ENCODE data around the gene OPCML.

The OPCML gene

DNA sequence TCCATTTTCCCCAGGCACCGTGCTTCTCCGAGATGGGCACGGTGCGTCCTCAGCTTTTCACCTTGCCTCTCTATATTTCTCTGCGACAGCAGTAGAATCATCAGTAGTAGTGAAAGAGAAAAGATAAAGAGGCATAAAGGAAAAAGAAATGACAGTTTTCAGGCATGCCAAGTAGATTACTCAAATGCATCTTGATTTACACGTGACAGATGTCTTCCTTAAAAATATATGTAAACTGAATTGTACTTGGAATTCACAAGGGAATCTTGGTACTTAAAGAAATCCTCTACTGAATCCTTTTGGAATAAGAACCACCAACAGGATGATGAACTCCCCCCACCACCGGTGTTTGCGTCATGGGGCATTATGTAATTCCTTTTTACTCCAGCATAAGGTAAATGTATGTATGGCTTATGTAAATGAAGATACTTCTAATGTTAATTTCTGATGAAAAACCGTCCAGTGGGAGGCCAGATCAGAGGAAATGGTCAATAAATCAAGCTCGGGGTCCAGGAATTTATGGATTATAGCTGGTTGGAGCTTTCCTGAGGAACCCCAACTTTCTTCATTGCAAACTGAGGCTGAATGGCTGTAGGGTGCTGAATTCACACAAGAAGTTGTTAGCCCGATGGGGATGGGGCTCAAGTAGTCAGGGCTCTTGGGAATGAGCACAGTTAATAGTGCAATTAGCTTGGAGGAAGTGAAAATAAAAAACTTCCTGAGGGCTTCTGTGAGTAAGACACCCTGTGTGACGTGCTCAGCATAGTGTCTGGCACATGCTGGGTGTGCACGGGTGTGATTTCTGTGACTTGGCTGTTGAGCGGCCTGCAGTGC, 630.4 kb downstream of the OPCML start:
- Mint-ChIP-seq H3K27me3 (no peaks in the 10 kb centered on the region), H3K9me3 (peaks cover 2% of the 10 kb centered on the region), H3K4me3 (no peak overlapping the region), H3K36me3 (ENCODE audit: low read depth) (no peaks in the 10 kb centered on the region), H3K4me1 (ENCODE audit: low read depth) (no peaks in the 10 kb centered on the region), H3K27ac (no peak overlapping the region)
- intact Hi-C loops (cut with micrococcal nuclease), result no loop called here

DNA sequence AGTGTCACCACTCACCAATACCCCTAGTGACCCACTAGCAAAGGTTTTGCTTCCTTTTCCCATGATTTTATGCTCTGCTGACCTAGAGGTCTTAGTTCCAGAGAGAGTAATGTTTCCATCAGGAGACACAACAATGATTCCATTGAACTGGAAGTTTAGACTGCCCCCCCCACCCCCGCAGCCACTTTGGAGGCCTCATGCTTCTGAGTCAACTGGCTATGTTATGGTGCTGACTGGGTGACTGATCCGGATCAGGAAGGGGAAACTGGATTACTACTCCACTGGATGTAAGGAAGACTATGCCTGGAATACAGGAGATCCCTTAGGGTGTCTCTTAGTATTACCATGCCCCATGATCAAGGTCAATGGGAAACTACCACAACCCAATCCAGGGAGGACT, 633.6 kb downstream of the OPCML start:
- Mint-ChIP-seq H3K4me1 (ENCODE audit: low read depth) (no peaks in the 10 kb centered on the region), H3K27ac (no peak overlapping the region), H3K27me3 (no peaks in the 10 kb centered on the region), H3K9me3 (no peaks in the 10 kb centered on the region), H3K36me3 (ENCODE audit: low read depth) (no peaks in the 10 kb centered on the region), H3K4me3 (no peak overlapping the region)
- intact Hi-C loops (cut with micrococcal nuclease), result no loop called here

DNA sequence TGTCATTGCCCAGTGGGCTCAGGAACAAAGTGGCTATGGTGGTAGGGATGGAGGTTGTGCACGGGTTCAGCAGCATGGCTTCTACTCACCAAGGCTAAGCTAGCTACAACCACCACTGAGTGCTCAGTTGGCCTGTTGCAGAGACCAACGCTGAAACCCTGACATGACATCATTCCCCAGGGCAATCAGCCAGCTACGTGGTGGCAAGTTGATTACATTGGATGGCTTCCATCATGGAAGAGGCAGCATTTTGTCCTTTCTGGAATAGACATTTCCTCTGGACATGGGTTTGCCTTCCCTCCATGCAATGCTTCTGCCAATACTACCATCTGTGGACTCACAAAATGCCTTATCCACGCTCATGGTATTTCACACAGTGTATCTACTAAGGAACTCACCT, 634.3 kb downstream of the OPCML start:
- Mint-ChIP-seq H3K36me3 (ENCODE audit: low read depth) (no peaks in the 10 kb centered on the region), H3K9me3 (no peaks in the 10 kb centered on the region), H3K4me1 (ENCODE audit: low read depth) (no peaks in the 10 kb centered on the region), H3K27ac (no peak overlapping the region), H3K27me3 (no peaks in the 10 kb centered on the region), H3K4me3 (no peak overlapping the region)
- intact Hi-C loops (cut with micrococcal nuclease), result no loop called here

DNA sequence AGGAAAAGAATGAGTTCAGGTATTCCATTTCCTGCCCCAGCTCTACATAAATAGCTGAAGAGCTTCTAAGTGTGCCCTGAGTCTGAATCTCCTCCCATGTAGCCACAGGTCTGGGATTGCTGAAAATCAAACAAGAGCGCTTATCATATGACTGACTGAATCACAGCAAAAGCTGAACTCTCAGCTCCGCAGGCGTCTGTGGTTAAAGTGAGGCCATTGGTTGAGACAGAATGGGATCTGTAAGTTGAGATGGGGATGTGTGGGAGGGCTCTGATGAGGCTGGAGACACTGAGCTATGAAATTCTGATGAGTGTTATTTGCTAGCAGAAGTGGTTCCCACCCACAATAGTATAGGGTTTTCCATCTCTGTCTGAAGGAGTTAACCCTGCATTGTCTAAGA, 637.0 kb downstream of the OPCML start:
- Mint-ChIP-seq H3K4me1 (ENCODE audit: low read depth) (no peaks in the 10 kb centered on the region), H3K4me3 (no peak overlapping the region), H3K27me3 (no peaks in the 10 kb centered on the region), H3K27ac (no peak overlapping the region), H3K36me3 (ENCODE audit: low read depth) (no peaks in the 10 kb centered on the region), H3K9me3 (no peaks in the 10 kb centered on the region)
- intact Hi-C loops (cut with micrococcal nuclease), result no loop called here

DNA sequence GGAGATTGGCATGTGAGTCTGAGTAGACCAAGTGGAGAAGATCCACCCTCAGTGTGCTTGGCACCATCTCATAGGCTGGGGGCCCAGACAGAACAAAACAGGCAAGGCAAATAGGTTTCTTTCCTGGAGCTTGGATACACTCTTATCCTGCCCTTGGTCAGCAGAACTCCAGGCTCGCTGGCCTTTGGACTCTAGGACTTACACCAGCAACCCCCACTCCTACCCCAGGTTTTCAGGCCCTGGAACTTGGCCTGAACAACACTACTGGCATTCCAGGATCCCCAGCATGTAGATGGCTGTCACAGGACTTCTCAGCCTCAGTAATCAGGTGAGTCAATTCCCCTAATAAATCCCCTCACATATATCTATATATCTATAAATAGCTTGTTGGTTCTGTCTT, 637.7 kb downstream of the OPCML start:
- H3K27me3 Mint-ChIP-seq, result no peaks in the 10 kb centered on the region
- no peaks in the 10 kb centered on the region for H3K4me1 Mint-ChIP-seq (ENCODE audit: low read depth)
- no peak overlapping the region for H3K4me3 Mint-ChIP-seq
- no peaks in the 10 kb centered on the region for H3K36me3 Mint-ChIP-seq (ENCODE audit: low read depth)
- intact Hi-C loops (cut with micrococcal nuclease), result no loop called here
- no peak overlapping the region for H3K27ac Mint-ChIP-seq
- no peaks in the 10 kb centered on the region for H3K9me3 Mint-ChIP-seq

DNA sequence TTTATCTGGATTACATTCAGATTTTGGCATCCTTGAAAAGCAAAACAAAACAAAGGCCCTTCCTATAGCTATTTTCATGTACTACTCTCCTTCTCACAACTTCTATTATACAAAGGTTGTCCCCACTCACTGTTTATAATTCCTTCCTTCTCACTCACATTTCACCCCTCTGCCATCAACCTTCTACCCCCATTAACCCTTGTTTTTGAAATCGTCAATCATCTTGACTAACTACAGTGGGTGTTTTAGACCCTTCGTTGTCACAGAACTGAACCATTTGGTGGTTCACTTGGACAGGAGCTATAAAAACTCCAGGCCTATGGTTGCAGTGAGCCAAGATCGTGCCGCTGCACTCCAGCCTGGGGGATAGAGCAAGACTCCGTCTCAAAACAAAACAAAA, 639.4 kb downstream of the OPCML start:
- H3K4me3 Mint-ChIP-seq, result no peak overlapping the region

DNA sequence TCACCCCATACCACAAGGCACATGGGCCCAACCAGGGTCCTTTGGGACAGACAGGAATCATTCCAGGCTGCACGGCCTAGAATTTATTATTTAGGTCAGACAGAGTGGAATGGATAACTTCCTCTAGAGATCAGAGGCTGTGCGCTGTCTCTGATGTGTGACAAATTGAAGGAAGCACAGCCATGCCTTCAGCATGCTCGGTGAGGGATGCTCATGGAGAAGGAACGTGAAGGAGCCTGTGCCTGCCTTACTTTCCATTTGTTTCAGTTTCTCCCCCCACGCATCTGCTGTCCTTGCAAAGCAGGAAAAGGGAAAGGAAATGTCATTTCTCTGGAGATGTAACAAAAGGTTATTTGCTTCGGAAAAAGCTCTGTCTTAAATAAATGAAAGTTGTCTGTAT, 644.1 kb downstream of the OPCML start:
- H3K4me3 Mint-ChIP-seq, result no peak overlapping the region
- no peaks in the 10 kb centered on the region for H3K9me3 Mint-ChIP-seq
- H3K36me3 Mint-ChIP-seq (ENCODE audit: low read depth), result no peaks in the 10 kb centered on the region
- intact Hi-C loops (cut with micrococcal nuclease), result no loop called here
- no peak overlapping the region for H3K27ac Mint-ChIP-seq
- H3K4me1 Mint-ChIP-seq (ENCODE audit: low read depth), result no peaks in the 10 kb centered on the region
- H3K27me3 Mint-ChIP-seq, result no peaks in the 10 kb centered on the region

More for the DNA sequence above, 639.4 kb downstream of the OPCML start:
- intact Hi-C loops (cut with micrococcal nuclease), result no loop called here
- H3K4me1 Mint-ChIP-seq (ENCODE audit: low read depth), result no peaks in the 10 kb centered on the region
- H3K9me3 Mint-ChIP-seq, result no peaks in the 10 kb centered on the region
- no peaks in the 10 kb centered on the region for H3K36me3 Mint-ChIP-seq (ENCODE audit: low read depth)
- H3K27me3 Mint-ChIP-seq, result no peaks in the 10 kb centered on the region
- H3K27ac Mint-ChIP-seq, result no peak overlapping the region

DNA sequence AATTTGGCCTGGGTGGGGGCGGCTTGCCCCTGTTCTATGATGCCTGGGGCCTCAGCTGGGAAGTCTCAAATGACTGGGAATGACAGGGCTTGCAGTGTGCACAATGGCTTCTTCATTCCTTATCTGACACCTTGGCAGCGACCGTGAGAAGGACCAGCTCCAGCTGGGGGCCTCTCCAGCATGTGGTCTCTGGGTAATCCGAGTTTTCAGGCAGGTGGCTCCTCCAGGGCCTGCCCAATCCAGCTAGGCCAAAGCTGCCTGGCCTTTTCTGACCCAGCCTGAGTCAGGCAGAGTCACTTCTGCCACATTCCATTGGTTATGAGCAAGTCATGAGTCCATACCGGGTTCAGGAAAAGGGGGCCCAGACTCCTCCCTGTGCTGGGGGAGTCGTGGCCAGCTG, 646.0 kb downstream of the OPCML start:
- Mint-ChIP-seq H3K9me3 (no peaks in the 10 kb centered on the region), H3K4me3 (no peak overlapping the region), H3K4me1 (ENCODE audit: low read depth) (no peaks in the 10 kb centered on the region), H3K27me3 (no peaks in the 10 kb centered on the region), H3K36me3 (ENCODE audit: low read depth) (no peaks in the 10 kb centered on the region), H3K27ac (no peak overlapping the region)
- intact Hi-C loops (cut with micrococcal nuclease), result no loop called here

DNA sequence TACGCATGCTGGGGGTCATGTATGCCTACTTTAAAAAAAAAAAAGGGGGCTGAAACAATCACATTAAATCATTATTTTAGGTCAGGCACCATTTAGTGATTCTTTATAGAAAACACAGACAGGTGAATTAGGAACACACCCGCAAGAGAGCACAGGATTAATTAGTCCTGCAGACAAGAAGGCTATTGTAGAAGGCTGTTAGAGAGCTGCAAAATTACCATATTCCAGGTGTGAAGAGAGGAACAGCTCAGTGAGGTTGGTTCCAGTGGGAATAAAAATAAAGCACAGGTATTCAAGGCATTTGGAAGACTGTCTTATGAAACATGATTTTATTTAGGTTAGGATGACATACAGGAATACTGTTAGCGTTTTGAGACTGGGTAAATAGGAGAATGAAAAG, 649.1 kb downstream of the OPCML start:
- intact Hi-C loops (cut with micrococcal nuclease), result no loop called here
- H3K27ac Mint-ChIP-seq, result no peak overlapping the region
- H3K4me3 Mint-ChIP-seq, result no peak overlapping the region
- H3K9me3 Mint-ChIP-seq, result no peaks in the 10 kb centered on the region
- H3K27me3 Mint-ChIP-seq, result no peaks in the 10 kb centered on the region
- no peaks in the 10 kb centered on the region for H3K4me1 Mint-ChIP-seq (ENCODE audit: low read depth)
- no peaks in the 10 kb centered on the region for H3K36me3 Mint-ChIP-seq (ENCODE audit: low read depth)

DNA sequence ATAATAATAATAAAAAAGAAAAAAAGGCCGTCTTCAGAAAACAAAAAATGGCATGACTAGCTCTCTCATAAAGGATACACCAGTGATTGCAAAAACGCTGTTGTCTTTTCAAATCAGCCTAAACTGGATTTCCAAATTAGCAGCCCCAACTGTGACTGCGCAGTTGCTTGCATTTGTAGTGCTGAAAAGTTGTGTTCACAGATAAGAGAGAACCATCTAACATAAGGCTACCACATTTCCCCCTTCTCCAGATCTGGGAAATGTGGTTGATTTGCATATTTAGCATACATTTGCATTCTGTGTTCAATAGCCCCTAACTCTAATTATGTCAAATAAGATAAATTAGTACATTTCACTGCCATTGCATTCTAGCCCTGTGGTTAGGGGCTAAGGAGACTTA, 650.7 kb downstream of the OPCML start:
- intact Hi-C loops (cut with micrococcal nuclease), result no loop called here

DNA sequence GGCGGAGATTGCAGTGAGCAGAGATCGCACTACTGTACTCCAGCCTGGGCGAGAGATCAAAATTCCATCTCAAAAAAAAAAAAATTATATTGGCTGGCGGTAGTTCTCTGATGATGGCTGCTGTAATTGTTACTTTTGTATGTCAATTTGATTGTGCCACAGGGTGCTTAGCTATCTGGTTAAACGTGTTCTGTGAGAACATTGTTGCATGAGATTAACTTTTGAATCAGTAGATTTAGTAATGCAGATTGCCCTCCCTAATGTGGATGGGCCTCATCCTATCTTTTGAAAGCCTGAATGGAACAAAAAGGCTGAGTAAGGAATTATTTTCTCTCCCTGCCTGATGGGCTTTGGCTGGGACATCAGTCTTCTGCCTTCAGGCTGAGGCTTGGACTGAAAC, 654.2 kb downstream of the OPCML start:
- no peak overlapping the region for H3K27ac Mint-ChIP-seq
- no peaks in the 10 kb centered on the region for H3K27me3 Mint-ChIP-seq
- intact Hi-C loops (cut with micrococcal nuclease), result no loop called here
- H3K4me3 Mint-ChIP-seq, result no peak overlapping the region
- H3K9me3 Mint-ChIP-seq, result no peaks in the 10 kb centered on the region
- no peaks in the 10 kb centered on the region for H3K4me1 Mint-ChIP-seq (ENCODE audit: low read depth)
- H3K36me3 Mint-ChIP-seq (ENCODE audit: low read depth), result no peaks in the 10 kb centered on the region

More for the DNA sequence above, 650.7 kb downstream of the OPCML start:
- Mint-ChIP-seq H3K4me1 (ENCODE audit: low read depth) (no peaks in the 10 kb centered on the region), H3K4me3 (no peak overlapping the region), H3K27me3 (no peaks in the 10 kb centered on the region), H3K9me3 (no peaks in the 10 kb centered on the region), H3K36me3 (ENCODE audit: low read depth) (no peaks in the 10 kb centered on the region), H3K27ac (no peak overlapping the region)

DNA sequence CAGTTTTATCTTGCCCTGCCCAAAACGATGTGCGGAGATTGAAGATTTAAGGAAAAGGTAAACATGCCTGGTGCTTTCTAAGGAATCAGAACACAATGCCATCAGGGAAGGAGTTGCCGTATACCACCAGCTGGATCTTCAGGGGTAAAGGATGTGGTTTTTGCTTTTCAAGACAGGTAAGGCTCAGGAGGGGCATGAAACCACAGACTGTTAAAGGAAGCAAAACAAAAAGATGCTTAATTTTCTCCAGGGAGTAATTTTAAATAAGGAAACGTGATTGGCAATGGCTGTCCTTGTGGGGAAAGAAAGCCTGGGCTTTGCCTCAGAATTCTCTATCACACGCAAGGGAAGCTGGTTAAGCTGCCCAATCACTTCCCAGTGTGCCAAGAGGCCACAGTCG, 655.6 kb downstream of the OPCML start:
- Mint-ChIP-seq H3K27ac (no peak overlapping the region), H3K4me1 (ENCODE audit: low read depth) (no peaks in the 10 kb centered on the region), H3K27me3 (no peaks in the 10 kb centered on the region), H3K36me3 (ENCODE audit: low read depth) (no peaks in the 10 kb centered on the region), H3K4me3 (no peak overlapping the region), H3K9me3 (no peaks in the 10 kb centered on the region)
- intact Hi-C loops (cut with micrococcal nuclease), result no loop called here

DNA sequence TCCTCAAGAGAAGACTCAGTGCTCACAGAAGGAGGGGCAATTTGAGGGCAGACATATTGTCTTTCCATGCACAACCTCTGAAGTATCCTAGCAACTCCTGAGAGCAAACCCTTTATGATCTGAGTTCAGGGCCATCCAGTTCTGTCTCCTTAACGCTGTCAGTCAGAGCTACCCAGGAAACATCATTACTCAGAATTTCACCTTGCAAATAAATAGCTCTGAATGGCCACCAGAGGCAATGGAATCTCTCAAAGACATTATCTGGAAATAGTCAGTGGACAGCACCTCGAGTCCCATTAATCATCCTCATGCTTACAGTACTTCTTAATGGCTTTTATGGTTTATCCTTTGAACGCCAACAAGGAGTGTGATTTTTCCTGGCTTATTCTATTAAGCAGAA, 656.1 kb downstream of the OPCML start:
- no peaks in the 10 kb centered on the region for H3K9me3 Mint-ChIP-seq
- intact Hi-C loops (cut with micrococcal nuclease), result no loop called here
- no peaks in the 10 kb centered on the region for H3K4me1 Mint-ChIP-seq (ENCODE audit: low read depth)
- no peak overlapping the region for H3K27ac Mint-ChIP-seq
- no peaks in the 10 kb centered on the region for H3K27me3 Mint-ChIP-seq
- H3K4me3 Mint-ChIP-seq, result no peak overlapping the region
- no peaks in the 10 kb centered on the region for H3K36me3 Mint-ChIP-seq (ENCODE audit: low read depth)

DNA sequence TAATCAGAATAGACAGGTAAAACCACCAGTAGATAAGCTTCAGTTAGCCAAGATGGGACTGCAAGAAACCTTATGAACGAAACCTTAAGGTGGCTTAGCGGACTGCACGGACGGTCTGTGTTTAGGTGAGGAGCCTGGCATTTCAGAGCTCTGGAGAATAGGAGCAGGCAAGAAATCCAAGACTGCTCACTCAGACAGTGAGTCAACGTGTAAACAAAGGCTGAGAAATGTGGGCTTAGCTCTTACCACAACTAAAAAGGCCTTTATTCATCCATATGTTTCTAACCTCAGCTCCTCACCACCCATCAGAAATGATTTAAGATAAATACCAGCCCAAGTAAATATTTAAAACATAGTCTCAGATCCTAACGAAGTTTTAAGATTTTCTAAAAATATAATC, 657.7 kb downstream of the OPCML start:
- intact Hi-C loops (cut with micrococcal nuclease), result no loop called here
- Mint-ChIP-seq H3K4me3 (no peak overlapping the region), H3K36me3 (ENCODE audit: low read depth) (no peaks in the 10 kb centered on the region), H3K9me3 (no peaks in the 10 kb centered on the region), H3K27me3 (no peaks in the 10 kb centered on the region), H3K27ac (no peak overlapping the region), H3K4me1 (ENCODE audit: low read depth) (no peaks in the 10 kb centered on the region)

DNA sequence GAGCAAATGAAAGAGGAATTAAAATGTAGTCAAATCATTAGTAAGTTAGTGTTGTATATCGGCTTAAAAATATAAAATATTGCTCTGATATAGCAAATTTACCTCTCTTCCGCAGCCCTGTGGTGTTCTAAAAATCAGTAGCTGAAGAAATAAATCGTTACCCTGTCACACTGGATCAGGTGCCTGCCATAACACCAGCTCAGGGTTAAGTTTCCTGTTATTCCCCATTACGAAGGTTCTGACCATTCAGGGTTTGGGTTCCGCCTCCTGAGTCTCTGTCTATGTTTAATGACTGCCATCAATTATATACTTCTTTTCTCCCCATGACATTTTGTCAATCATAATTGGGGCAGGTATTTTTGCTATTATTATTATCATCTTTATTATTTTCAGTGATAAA, 658.5 kb downstream of the OPCML start:
- Mint-ChIP-seq H3K9me3 (no peaks in the 10 kb centered on the region), H3K4me1 (ENCODE audit: low read depth) (no peaks in the 10 kb centered on the region), H3K27ac (no peak overlapping the region), H3K4me3 (no peak overlapping the region), H3K36me3 (ENCODE audit: low read depth) (no peaks in the 10 kb centered on the region), H3K27me3 (no peaks in the 10 kb centered on the region)
- intact Hi-C loops (cut with micrococcal nuclease), result no loop called here

All from dendritic cell treated with granulocyte-macrophage colony-stimulating factor and Interleukin-4, amounts not matched to agents 40 ng/mL and 50 ng/mL, for 4 days (primary cell).